DMS53 (cell line): Measurements from ENCODE around the gene KCNK3.
"Not testable (repeated sequence)": the region's sequence is repeated elsewhere in the genome, so short reads cannot be mapped to it uniquely, and the experiment has no call there.

Experiments
- DNase-seq: peaks from one replicate; lab custom pipeline; 2025; lab: John Stamatoyannopoulos, UW

KCNK3 gene

DNA sequence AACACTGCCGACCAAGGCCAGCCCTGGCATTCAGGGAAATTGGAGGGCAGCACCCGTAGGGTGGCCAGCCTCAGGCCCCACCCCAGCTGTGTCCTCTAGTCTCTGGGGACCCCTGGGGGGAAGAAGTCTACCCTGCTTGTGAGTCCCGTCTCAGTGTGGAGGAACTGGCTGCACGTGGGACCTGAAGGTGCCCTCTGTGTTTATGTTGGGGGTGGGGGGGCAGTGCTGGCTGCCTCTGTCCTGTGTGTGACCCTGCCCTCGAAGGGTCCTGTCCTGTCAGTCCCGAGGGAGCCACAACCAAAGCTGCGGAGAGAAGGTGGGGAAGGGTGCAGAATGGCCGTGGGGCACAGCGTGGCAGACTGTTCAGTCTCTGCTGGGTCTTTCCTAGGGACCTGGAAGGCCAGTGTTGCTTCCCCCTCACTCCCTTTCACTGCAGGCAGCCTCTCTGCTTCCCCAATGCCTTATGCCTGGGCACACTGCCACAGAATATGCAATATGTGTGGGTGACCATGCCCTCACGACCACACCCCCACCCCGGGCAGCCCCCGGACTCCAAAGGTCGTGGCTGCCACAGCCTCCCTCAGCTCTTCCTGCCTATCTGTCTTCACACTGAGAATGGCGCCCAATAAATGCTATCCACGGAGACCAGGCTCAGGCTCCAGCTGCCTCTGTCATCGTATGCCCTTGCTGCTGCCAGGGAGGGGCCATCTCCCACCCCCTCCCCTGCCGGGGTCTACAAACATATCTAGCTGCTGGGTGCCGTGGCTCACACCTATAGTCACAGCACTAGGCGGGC lies 38.2 kb downstream of the KCNK3 start:
- DNase-seq: no peak

DNA sequence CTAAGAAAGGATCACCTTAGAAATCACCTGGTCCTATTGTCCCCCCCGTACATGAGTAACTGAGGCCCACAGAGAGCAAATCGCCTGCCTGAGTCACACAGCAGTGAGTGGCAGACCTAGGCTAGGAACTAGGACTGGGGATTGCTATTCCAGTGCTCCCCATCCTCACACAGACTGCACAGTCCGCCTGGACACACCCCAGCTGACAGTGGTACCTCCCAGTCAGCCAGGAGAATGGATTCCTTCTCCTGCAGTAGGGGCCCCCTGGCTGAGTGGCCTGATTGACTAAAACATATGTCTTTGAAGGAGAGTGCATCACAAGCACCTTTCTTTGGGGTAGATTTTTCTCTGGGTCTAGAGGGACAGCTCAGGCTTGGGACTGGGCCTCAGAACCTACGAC lies 39.2 kb downstream of the KCNK3 start:
- DNase-seq: no peak

DNA sequence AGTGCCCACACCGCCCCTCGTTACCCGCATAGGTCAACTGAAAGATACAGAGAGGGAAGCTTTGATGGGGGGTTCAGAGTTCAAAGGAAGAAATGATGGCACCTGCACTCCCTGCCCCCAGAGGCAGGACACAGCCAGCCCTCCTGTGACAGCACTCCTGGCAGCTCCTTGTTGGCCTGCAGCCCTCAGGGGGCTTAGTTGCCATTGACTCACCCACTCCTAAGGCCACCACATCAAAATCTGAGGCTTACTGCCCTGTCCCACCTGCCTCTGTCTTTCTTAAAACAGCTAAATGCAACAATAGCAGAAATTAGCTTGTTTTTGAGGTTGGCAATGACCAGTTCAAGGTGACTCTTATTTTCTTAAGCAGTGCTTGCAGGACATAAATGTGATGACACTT lies 39.9 kb downstream of the KCNK3 start:
- no peak for DNase-seq

DNA sequence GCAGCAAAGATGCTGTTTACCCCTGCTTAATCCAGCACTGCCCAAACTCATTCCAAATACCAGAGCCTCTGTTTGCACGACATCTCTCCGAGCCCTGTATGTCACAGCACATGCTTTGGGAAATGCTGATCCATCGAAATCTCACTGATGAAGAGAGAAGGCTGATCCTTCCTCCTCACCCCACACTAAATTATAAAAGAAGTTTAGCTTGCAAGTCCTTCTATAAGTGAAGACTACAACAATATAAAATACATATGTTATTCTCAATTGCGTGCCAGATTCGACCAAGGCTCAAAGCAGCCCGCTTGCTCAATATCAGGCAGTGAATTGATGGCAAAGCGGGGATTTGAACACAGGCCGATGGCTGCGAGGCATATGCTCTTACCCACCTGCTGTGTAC lies 40.9 kb downstream of the KCNK3 start:
- DNase-seq: no peak

DNA sequence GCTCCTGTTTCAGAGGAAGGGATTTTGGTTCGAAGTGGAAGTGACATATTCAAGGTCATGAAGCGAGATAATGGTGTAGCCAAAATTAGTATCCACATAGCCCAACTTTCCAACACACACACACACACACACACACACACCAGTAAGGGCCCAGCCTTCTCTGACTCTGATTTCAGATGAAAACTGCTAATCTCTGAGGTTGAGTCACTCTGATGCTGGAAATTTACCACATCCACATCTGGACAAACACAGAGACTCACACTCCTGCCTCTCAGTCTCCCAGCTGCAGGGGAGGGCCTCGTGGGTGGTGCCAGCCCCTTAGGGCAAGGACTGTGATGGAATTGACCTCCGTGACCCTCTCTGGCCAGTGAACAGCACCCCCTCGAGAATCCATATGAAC lies 42.6 kb downstream of the KCNK3 start:
- DNase-seq: peak; percentile 8

DNA sequence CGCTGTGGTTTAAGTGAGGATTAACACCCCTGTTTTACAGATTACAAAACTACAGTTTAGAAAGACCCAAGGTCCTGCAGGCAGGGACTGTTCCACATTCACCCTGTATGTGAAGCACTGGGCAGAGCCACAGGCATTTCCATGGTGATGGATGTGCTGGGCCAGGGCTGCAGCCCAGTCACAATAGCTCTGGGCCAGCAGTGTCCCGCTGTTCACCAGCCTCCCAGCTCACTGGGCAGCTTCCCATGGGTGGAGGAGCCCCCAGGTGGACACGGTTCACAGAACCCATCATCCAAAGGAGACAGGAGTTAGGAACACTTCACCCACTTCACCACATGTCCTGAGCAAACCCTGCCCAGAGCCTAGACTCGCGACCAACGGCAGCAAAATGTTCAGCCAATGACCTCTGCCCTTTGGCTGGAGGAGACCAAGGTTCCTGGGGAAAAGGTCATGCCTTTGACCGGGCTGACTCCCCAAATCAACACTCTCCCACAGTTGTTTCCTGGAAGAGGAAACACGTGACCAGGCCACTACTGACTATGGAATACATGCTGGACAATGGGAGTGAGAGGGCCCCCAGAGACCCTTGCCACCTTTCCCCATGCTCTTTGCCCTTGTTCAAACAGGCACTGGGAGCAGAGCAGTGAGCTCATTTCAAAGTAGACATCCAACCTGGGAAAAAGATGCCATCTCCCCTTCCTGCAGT lies 43.5 kb downstream of the KCNK3 start:
- DNase-seq: no peak

DNA sequence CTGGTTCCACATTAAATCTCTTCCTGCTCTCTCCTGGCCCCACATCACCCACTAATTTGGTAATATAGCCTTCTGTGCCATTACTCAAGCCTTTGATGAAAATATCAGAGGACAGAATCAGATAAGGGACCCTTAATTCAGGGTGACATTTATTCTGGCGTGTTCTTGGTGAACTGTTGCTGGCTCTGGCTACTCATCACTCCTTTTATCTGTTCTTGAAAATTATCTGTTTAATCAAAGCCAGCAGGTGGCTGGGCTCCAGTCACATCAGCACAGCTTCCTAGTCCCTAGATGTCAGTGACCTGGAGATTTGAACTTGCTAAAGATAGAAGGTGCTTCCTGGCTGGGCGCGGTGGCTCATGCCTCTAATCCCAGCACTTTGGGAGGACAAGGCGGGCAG lies 44.7 kb downstream of the KCNK3 start:
- DNase-seq: peak; percentile 5

DNA sequence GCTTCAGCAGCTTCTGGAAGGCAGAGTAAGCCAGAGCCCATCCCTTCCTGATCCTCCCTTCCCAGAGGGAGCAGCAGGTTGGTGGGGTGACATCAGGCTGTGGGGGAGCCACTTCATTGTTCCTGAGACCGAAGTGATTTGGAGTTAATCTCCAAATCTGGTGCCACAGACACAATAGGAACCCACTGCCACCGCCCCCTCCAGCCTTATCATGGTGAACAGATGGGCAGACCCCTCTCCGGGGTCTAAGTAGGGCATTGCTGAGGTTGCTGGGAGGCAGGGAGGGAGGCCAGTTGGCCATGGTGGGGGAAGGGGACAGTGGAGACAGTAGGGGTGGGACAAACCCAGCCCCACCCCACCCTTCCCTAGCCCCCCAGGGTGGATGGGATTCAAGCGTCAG lies 46.0 kb downstream of the KCNK3 start:
- no peak for DNase-seq

DNA sequence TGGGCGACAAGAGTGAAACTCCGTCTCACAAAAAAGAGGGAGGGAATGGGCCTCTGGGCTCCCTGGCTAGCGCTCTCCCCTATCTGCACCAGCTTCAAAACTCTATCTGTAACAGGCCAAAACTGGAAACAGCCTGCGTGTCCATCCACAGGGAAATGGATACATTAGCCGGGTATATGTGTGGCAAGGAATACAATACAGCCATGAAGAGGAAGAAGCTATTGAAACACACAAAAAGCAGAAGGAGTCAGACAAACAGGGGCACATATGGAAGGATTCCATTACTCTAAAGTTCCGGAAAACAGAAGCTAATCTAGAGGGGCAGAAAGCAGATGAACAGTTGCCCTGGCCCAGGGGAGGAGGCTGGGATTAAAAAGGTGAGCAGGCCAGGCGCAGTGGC lies 47.0 kb downstream of the KCNK3 start:
- no peak for DNase-seq

DNA sequence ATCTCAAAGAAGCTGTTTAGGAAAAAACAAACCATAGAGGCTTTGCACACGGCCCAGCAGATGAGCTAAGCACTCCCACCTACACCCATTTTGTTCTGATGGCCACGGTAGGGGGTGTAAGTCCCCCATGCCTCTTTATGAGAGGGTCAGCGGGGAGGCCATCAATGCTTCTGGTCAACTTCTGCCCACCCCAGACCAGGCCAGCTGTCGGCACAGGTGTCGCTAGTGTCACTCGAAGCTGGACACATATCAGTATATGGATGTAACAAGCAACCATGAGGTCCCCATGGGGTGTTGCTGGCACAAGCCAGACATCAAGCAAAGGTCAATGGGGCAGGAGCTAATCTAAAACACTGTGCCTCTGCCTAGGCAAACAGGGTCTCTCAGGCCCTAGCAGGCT lies 47.8 kb downstream of the KCNK3 start:
- no peak for DNase-seq

DNA sequence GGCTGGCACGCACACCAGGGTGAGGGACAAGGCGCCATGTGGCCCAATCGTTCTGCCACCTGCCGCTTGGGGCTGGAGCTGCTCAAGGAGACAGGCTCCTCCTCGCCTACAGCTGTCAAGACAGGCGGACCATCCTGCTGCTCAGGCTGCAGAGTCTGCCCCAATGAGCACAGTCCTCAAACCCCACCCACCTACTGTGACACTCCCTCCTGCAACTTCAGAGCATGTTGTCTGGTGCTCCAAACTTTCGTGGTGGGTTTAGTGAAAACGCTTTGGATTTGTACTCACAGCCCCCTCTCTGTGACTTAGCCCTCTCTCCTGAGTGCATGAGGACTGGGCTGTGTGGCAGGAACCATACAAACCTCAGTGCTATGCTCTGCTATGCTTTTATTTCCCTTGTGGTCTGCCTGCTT lies 48.4 kb downstream of the KCNK3 start:
- no peak for DNase-seq

DNA sequence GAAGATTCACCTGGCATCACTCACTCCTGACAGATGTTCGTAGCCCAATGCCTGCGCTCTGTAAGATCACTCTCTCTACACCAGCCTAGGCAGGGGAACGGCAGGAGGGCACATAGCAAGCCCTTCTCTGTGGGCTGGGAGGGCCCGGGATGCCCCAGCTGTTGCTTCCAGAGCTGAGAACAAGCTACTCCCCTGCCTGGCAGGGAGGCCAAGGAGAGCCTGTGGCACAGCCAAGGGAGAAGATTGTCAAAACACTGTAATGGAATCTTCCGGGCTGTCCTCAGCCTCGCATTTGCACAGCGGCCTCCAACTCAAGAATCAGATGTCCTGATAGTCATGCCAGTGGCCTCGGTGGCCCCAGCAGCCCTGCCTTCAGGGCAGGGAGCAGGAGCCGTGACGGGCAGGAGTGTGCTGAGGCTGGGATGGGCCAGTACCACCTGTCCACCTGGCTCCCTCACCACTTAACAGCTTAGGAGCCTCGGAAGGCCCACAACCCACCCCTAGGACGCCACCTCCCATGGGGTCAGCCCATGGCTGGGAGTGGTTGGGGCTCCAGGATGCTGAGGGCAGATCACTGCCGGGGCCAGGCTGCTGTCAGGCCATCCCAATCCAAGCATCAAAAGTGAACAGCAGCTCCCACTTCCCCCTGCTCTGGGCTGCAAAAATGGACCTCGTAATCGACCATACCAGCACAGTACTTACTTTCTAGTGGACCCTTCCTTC lies 49.7 kb downstream of the KCNK3 start:
- DNase-seq: no peak

DNA sequence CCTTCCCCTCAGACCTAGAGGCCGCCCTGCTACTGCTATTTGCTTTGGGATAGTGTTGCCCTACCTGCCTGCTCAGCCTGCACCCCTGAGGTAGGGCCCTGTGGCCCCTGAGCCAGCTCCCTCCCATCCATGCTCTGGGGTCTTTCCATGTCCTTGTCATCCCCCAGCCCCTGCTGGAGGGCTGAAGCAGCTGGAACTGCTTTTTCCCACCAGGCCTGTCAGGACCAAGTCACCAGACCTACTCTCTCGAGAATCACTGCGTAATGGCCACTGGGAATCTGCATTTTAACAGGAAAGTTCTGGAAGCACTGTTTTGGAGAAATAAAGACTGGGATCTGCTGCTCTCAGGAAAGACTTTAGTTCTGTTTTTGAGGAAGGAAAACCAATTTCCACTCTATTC lies 51.3 kb downstream of the KCNK3 start:
- no peak for DNase-seq

DNA sequence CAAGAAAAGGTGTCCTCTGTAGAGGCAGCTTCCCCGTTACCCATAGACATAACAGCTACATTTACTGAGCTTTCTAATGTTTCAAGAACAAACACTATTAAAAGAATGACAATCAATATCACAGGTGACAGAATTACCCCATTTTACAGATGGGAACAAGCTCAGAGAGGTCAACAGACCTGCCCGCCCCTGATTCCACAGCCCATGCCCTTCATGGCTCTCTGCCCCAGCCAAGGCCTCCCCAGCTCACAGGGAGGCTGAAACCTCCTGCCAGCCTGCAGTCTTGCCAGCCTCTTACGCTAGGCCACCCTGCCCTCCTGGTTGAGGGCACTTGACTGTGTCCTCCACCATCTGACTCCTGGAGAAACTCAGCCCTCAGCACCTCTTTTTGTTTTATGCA lies 52.4 kb downstream of the KCNK3 start:
- DNase-seq: no peak

DNA sequence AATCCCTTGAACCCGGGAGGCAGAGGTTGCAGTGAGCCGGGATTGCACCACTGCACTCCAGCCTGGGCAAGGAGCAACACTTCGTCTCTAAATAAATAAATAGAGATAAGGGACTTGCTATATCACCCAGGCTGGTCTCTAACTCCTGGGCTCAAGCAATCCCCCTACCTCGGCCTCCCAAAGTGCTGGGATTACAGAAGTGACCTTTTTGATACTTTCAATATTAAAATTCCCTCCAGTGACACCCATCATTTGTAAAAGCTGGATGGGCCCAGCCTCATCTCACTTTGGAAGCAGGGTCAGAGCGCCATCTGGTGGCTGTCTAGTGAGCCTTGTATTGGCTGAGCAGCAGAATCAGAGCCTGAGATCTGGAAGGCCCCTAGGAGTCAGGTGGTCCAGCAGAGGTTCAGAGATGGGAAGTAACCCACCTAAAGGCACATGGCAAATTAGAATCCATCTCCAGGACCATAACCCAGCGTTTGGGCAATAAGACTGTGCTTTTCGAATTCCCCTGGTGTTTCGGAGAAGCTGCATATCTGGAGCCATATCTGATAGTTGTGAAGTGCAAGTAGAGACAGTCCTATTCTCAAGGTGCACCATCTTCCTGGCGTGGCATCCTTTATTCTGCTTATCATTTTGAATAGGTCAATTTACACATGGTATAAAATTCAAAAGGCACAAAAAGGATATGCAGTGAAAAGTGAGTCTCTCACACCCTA lies 53.2 kb downstream of the KCNK3 start:
- peak; percentile 80 for DNase-seq

DNA sequence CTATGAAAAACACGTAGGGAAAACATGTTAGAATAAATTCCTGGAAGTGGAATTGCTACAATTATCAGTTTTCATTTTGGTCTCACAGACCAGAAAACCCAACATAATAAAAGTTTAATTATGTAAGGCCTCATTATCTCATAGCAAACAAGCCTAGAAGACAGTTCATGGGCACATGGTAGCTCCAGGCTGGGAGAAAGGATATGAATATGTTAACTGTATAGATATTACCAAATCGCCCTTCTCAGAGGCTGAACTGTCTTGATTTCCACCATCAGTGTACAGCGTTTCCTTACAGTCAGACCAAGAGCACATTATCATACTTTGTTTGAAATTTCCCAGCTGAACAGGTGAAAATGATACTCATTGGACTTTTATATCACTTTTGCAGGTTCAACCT lies 54.4 kb downstream of the KCNK3 start:
- DNase-seq: no peak

DNA sequence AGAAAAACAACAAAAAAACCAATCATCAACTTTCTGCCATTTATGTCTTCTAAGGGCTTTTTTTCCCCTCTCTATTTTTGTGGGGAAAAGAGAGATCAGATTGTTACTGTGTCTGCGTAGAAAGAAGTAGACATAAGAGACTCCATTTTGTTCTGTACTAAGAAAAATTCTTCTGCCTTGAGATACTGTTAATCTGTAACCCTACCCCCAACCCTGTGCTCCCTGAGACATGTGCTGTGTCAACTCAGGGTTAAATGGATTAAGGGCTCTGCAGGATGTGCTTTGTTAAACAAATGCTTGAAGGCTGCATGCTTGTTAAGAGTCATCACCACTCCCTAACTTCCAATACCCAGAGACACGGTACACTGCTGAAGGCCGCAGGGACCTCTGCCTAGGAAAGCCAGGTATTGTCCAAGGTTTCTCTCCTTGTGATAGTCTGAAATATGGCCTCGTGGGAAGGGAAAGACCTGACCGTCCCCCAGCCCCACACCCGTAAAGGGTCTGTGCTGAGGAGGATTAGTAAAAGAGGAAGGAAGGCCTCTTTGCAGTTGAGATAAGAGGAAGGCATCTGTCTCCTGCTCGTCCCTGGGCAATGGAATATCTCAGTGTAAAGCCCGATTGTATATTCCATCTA lies 57.4 kb downstream of the KCNK3 start:
- peak; percentile 61 for DNase-seq

DNA sequence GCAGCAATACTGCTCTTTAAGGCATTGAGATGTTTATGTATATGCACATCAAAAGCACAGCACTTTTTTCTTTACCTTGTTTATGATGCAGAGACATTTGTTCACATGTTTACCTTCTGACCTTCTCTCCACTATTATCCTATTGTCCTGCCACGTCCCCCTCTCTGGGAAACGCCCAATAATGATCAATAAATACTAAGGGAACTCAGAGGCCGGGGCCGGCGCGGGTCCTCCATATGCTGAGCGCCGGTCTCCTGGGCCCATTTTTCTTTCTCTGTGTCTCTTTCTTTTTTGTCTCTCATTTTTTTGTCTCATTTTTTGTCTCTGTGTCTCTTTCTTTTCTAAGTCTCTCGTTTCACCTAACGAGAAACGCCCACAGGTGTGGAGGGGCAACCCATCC lies 57.9 kb downstream of the KCNK3 start:
- not testable (repeated sequence) for DNase-seq

DNA sequence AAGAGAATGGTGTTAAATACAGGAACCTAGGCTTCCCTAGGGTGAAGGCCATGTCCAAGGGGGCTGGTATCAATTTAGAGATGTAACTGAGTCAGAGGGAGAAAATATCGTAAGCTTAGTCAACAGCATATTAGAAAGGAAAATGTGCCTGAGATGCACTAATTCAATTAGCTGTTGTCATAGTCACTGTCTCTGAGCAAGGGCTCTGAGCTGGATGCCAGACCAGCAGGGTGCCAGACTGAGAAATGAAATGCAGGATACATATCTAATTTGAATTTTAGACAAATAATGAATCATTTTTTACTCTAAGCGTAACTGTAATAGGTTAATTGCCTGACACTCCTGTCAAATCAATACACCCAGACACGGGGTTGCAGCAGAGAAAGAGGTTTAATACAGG lies 60.1 kb downstream of the KCNK3 start:
- no peak for DNase-seq

DNA sequence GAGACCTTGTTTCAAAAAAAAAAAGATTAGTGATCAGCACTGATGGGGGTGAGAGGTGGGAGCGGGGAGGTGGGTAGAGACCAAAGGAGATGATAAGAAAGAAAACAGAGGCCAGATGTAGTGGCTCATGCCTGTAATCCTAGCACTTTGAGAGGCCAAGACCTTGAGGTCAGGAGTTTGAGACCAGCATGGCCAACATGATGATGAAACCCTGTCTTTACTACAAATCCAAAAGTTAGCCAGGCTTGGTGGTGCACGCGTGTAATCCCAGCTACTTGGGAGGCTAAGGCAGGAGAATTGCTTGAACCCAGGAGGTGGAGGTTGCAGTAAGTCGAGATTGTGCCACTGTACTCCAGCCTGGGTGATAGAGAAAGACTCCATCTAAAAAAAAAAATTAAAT lies 62.0 kb downstream of the KCNK3 start:
- no peak for DNase-seq

DNA sequence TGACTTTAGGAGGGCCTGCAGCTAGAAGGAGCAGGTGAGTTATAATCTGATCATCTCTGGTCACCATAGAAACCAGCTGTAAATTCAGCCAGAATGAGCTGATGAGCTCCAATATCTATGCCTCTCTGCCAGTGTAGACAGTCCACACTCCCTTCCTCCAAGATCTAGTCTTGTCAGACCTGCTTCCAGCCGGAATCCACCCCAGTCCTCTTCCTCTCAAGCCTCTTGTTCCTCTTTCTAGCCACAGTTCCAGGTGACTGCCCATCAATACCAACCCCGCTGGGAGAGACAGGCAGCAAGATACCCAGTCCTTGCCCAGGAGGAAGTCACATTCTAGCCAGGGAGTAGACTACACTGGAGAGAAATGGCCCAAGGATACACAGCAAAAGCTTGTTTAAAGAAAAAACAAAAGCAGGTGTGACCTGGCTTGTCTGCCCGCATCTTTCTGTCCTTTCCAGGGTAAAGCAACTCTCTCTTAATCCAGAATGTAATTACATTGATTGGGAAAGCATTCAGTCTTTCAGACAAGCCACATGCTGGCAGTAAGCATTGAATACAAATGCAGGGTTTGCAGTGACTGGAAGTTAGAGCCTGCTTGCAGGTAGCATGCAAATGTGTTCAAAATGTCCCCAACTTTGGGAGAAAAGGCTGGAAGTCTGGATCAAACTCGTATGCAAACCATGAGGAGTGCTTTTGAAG lies 62.6 kb downstream of the KCNK3 start:
- peak; percentile 72 for DNase-seq
